K562 (cell line): ENCODE results near the gene VWA7. TPM values are rescaled to one million over a fixed set of nuclear protein-coding genes. Genes with fewer than 3 reads are reported as not detected.
A peak's percentile ranks its signal among the peaks of the same experiment; 100 is the strongest.

Experiments used
- CBFB ChIP-seq: sonication (generic); formaldehyde crosslinking; IDR thresholded peaks from 2 replicates; pipeline ENCODE4 v1.4.0; 2020; ENCODE audit warnings: mild to moderate bottlenecking, missing genetic modification reagents
- CHD2 ChIP-seq: IDR thresholded peaks from 2 replicates; pipeline ENCODE4 v1.6.1; 2011; ENCODE audit warnings: low read depth, low read length
- CREM ChIP-seq: IDR thresholded peaks from 2 replicates; pipeline ENCODE4 v1.6.1; 2014; ENCODE audit warnings: antibody characterized with exemption, low read depth
- FOXJ2 ChIP-seq: fragments of 200-800 bp; sonication (Bioruptor generic); IDR thresholded peaks from 2 replicates; pipeline ENCODE4 v1.6.1; 2016; ENCODE audit warnings: missing genetic modification characterization, missing compliant biosample characterization
- HCFC1 ChIP-seq: IDR thresholded peaks from 2 replicates; pipeline ENCODE4 v1.6.1; 2012; ENCODE audit warnings: low read depth, low read length, improper control_type of control experiment
- HDAC1 ChIP-seq, 2 experiments: fragments of 450-650 bp; IDR thresholded peaks; 2 replicates each; pipeline ENCODE4 v1.6.1; 2016 to 2017; ENCODE audit warnings: inconsistent platforms in 1 of 2, mild to moderate bottlenecking in 1 of 2, moderate library complexity in 1 of 2
- HDGF ChIP-seq: fragments of 450-650 bp; IDR thresholded peaks from 2 replicates; pipeline ENCODE4 v1.6.1; 2016
- HNRNPH1 ChIP-seq: fragments of 200-400 bp; formaldehyde crosslinking; optimal IDR thresholded peaks from 2 replicates; pipeline ENCODE3; 2017; ENCODE audit warnings: low read depth, mild to moderate bottlenecking, low read length, moderate library complexity
- MAZ ChIP-seq, 2 experiments: fragments of 450-650 bp in 1 of 2; sonication (generic) in 1 of 2; formaldehyde crosslinking; IDR thresholded peaks in 1 of 2; conservative IDR thresholded peaks in 1 of 2; 2 replicates each; pipeline versions ENCODE4 v1.4.0 to v1.5.0; 2020; ENCODE audit warnings: mild to moderate bottlenecking in 1 of 2, missing genetic modification reagents in 1 of 2
- POU5F1 ChIP-seq: fragments of 150-350 bp; IDR thresholded peaks from 2 replicates; pipeline ENCODE4 v1.6.1; 2014; ENCODE audit warnings: borderline replicate concordance, low read length, low read depth, mild to moderate bottlenecking; ENCODE audit not compliant: partially characterized antibody
- PURB ChIP-seq: sonication (generic); formaldehyde crosslinking; IDR thresholded peaks from 2 replicates; pipeline ENCODE4 v1.9.0; 2021; ENCODE audit warnings: low read depth, mild to moderate bottlenecking, missing genetic modification reagents
- RHOXF2B ChIP-seq: fragments of 250-450 bp; sonication (Bioruptor Pico); conservative IDR thresholded peaks from 2 replicates; pipeline ENCODE4 v1.5.1; 2021
- polyA plus RNA-seq, 8 experiments: library from polyadenylated mRNA; depleted of rRNA in 4 of 8; stranded (reverse) in 5 of 8; unstranded in 3 of 8; fragments of >200 nt; fragmentation: Nextera tagmentation in 2 of 8; fragmentation: Illumina TruSeq in 1 of 8; extraction: Ambion mirVana in 2 of 8; extraction: Trizol in 1 of 8; gene quantifications; 2 replicates each; pipeline versions ENCODE4 v1.2.1 to v1.2.3, GENCODE V29; 2011 to 2014; ENCODE audit warnings: inconsistent platforms in 1 of 8, missing spikeins in 1 of 8
- total RNA-seq, 7 experiments: library from RNA; depleted of rRNA in 6 of 7; stranded (reverse); fragments of >200 nt in 6 of 7; fragmentation: Illumina TruSeq in 2 of 7; extraction: Trizol in 2 of 7; gene quantifications; 2 replicates each; pipeline versions ENCODE4 v1.2.1 to v1.2.3, GENCODE V29; 2011 to 2021; ENCODE audit warnings: low replicate concordance in 1 of 7
- TF ChIP-seq, protein P1 (sequence below), 2 experiments: fragments of 450-650 bp in 1 of 2; sonication (generic) in 1 of 2; formaldehyde crosslinking in 1 of 2; IDR thresholded peaks; 2 replicates each; pipeline versions ENCODE4 v1.7.1 to v1.9.0; 2016 to 2022; ENCODE audit warnings: inconsistent platforms in 1 of 2, mild to moderate bottlenecking in 1 of 2, missing genetic modification reagents in 1 of 2
- TF ChIP-seq, protein P2 (sequence below), 3 experiments: IDR thresholded peaks in 2 of 3; conservative IDR thresholded peaks in 1 of 3; 2 replicates each; pipeline ENCODE4 v1.5.1; 2011 to 2012; ENCODE audit warnings: low read length in 3 of 3, mild to moderate bottlenecking in 3 of 3, control low read depth in 2 of 3, improper control_type of control experiment in 1 of 3, inconsistent platforms in 1 of 3, low read depth in 1 of 3, mixed read lengths in 1 of 3, moderate library complexity in 1 of 3; ENCODE audit not compliant: insufficient read depth in 2 of 3

VWA7 gene
- total and polyA plus RNA-seq, 9 of the 15 experiments (the other 6 are each of a cell fraction or from before 2014, with no cell fraction given), result 0.18 to 2.9 (median 0.95) TPM

DNA sequence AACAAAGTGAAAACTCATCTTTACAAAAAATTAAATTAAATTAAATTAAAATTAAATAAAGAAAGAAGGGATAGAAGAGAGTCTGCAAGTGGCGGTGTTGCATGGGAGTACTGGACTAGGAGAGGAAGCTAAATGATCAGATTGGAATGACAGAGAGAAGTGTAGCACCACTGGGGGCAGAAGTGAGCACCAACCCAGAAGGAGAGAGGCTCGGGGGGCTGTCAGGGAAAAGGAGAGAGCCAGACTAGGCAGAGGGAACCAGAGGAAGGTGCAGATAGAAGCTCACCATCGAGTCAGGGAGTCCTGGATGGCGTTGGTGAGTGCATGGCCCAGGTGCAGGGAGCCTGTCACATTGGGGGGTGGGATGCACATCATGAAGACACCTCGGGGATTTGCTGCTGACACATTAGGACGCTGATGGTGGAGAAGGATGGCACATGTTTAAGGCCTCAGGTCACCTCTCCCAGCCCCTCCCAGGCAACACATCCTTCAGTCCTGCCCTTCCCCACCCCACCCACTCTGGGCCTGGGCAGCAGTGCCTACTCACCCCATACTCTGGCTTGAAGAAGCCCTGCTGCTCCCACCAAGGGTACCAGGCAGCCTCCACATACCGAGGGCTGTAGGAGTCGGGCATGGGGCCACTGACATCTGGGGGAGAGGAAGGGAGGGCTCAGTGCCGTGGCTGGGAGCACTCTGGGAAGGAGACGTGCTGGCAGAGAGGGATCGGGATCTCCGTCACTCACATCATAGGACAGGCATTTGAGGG, 14.4 kb upstream of the VWA7 start (continued):
- TF ChIP-seq, protein P1, sequence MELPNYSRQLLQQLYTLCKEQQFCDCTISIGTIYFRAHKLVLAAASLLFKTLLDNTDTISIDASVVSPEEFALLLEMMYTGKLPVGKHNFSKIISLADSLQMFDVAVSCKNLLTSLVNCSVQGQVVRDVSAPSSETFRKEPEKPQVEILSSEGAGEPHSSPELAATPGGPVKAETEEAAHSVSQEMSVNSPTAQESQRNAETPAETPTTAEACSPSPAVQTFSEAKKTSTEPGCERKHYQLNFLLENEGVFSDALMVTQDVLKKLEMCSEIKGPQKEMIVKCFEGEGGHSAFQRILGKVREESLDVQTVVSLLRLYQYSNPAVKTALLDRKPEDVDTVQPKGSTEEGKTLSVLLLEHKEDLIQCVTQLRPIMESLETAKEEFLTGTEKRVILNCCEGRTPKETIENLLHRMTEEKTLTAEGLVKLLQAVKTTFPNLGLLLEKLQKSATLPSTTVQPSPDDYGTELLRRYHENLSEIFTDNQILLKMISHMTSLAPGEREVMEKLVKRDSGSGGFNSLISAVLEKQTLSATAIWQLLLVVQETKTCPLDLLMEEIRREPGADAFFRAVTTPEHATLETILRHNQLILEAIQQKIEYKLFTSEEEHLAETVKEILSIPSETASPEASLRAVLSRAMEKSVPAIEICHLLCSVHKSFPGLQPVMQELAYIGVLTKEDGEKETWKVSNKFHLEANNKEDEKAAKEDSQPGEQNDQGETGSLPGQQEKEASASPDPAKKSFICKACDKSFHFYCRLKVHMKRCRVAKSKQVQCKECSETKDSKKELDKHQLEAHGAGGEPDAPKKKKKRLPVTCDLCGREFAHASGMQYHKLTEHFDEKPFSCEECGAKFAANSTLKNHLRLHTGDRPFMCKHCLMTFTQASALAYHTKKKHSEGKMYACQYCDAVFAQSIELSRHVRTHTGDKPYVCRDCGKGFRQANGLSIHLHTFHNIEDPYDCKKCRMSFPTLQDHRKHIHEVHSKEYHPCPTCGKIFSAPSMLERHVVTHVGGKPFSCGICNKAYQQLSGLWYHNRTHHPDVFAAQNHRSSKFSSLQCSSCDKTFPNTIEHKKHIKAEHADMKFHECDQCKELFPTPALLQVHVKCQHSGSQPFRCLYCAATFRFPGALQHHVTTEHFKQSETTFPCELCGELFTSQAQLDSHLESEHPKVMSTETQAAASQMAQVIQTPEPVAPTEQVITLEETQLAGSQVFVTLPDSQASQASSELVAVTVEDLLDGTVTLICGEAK (IDR thresholded peaks at IDR 0.05), result no peak
- TF ChIP-seq, protein P1 (CRISPR knock-in tag; IDR thresholded peaks at IDR 0.05), result peak; percentile 38; the same call in 1 of the 2 replicates
- TF ChIP-seq CHD2, result no peak
- TF ChIP-seq RHOXF2B, result 0 out of 2 replicates have a peak, but pooled peaks have one; percentile 35
- TF ChIP-seq HDGF, result peak; percentile 98
- TF ChIP-seq POU5F1, result no peak
- TF ChIP-seq HNRNPH1, result no peak
- TF ChIP-seq MAZ (CRISPR knock-in tag; conservative IDR thresholded peaks at IDR 0.05 in 1 of 2, IDR thresholded peaks at IDR 0.05 in 1 of 2), result peak in 1 of 2 experiments; percentile 34; a peak in 1 of 4 replicates
- TF ChIP-seq HDAC1 (IDR thresholded peaks at IDR 0.05), result peak in 1 of 2 experiments; percentile 54; a peak in 2 of 4 replicates
- no peak for TF ChIP-seq FOXJ2
- TF ChIP-seq, protein P2, sequence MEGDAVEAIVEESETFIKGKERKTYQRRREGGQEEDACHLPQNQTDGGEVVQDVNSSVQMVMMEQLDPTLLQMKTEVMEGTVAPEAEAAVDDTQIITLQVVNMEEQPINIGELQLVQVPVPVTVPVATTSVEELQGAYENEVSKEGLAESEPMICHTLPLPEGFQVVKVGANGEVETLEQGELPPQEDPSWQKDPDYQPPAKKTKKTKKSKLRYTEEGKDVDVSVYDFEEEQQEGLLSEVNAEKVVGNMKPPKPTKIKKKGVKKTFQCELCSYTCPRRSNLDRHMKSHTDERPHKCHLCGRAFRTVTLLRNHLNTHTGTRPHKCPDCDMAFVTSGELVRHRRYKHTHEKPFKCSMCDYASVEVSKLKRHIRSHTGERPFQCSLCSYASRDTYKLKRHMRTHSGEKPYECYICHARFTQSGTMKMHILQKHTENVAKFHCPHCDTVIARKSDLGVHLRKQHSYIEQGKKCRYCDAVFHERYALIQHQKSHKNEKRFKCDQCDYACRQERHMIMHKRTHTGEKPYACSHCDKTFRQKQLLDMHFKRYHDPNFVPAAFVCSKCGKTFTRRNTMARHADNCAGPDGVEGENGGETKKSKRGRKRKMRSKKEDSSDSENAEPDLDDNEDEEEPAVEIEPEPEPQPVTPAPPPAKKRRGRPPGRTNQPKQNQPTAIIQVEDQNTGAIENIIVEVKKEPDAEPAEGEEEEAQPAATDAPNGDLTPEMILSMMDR (IDR thresholded peaks at IDR 0.05 in 2 of 3, conservative IDR thresholded peaks at IDR 0.05 in 1 of 3; ENCODE audit: insufficient read depth in 2 of 3, low read depth in 1 of 3, low read length in 3 of 3), result peak; percentile 90 to 92 (median 91)
- TF ChIP-seq PURB (CRISPR knock-in tag), result no peak
- TF ChIP-seq HCFC1, result no peak
- peak; percentile 66 for TF ChIP-seq CREM
- no peak for TF ChIP-seq CBFB (CRISPR knock-in tag)
